ENCODE measurements around the gene NIT2. TPM values are rescaled to one million over a fixed set of nuclear protein-coding genes. Genes with fewer than 3 reads are reported as not detected.

NIT2 gene
- total RNA-seq, result 11.4 and 11.6 TPM in 2 replicates

GRCh38 chr3:100334488-100335351, at the start of gene NIT2:
Gene NIT2, plus strand, starts transcription at chr3:100334757. Its CDS starts 35 bp downstream, at chr3:100334792.

GRCh38 chr3:100400780-100401673, 66.5 kb downstream of the NIT2 start, which contains the start of the genes LNP1 and TOMM70:
Gene LNP1, plus strand, starts transcription at chr3:100401539. Its CDS starts 28,191 bp downstream, at chr3:100429730.
Gene TOMM70, minus strand, starts transcription at chr3:100401089. Its CDS starts 140 bp downstream, at chr3:100400949.

Other genes with a start within 250 kb of the NIT2 start
- 10.7 and 22.5 TPM in 2 replicates for gene FILIP1L, start 220.3 kb upstream of the NIT2 start, total RNA-seq
- gene TBC1D23, start 73.8 kb upstream of the NIT2 start, total RNA-seq, result 43.5 and 76.6 TPM in 2 replicates
- 46.8 and 50.8 TPM in 2 replicates for gene TOMM70, start 66.3 kb downstream of the NIT2 start, total RNA-seq
- gene LNP1, start 66.8 kb downstream of the NIT2 start, total RNA-seq, result 2.6 and 3.2 TPM in 2 replicates
- 2.3 and 3.6 TPM in 2 replicates for gene TMEM45A, start 157.9 kb downstream of the NIT2 start, total RNA-seq

All from epithelial cell of umbilical artery (primary cell).